H1 (cell line): ENCODE measurements around the gene BOD1L2. TPM values are rescaled to one million over a fixed set of nuclear protein-coding genes. Genes with fewer than 3 reads are reported as not detected.

Source experiments
- polyA plus RNA-seq, 7 experiments: library from polyadenylated mRNA; depleted of rRNA in 3 of 7; stranded (reverse) in 5 of 7; unstranded in 2 of 7; fragments of >200 nt in 5 of 7; fragments of 200-250 nt in 2 of 7; gene quantifications; 1 replicate in 5 of 7; 2 replicates in 1 of 7; 4 replicates in 1 of 7; pipeline versions ENCODE4 v1.2.1 to v1.2.3, GENCODE V29; 2011 to 2013; ENCODE audit warnings: missing spikeins in 2 of 7, mixed read lengths in 2 of 7
- total RNA-seq: library from RNA; stranded (reverse); fragmentation: NEBNext Ultra II Directional; extraction: Animal tissue kit (Norgen Biotek cat#: 25700); gene quantifications from 2 replicates; pipeline ENCODE4 v1.2.1, GENCODE V29; 2021

BOD1L2 gene
- total and polyA plus RNA-seq, 2 of the 8 experiments (the other 6 are each of a cell fraction or from before 2014, with no cell fraction given) = not detected

Other genes with a start within 250 kb of the BOD1L2 start
- 3.7 and 5.1 TPM in 2 replicates for gene ST8SIA3, start 205.5 kb downstream of the BOD1L2 start, total RNA-seq
- gene ST8SIA3, start 205.5 kb downstream of the BOD1L2 start, polyA plus RNA-seq (2011; rRNA removed) = 0.77 and 1.2 TPM in 2 replicates